GM12891 (cell line): ENCODE data around the gene PTPRN2.

Experiments
- DNase-seq: peaks from one replicate; pipeline ENCODE4 v3.0.0; 2011; ENCODE audit warnings: low spot score; ENCODE audit not compliant: insufficient read length
- FAIRE-seq: peaks from 2 replicates; lab custom pipeline; 2011; peaks lifted over from hg19 to GRCh38; lab: Jason Lieb, UNC
- PAX5 ChIP-seq: IDR thresholded peaks from 2 replicates; pipeline ENCODE4 v1.6.1; 2011; ENCODE audit warnings: low read length, moderate library complexity, mild to moderate bottlenecking; ENCODE audit not compliant: insufficient read depth, severe bottlenecking
- POLR2A ChIP-seq: IDR thresholded peaks from 2 replicates; pipeline ENCODE4 v1.6.1; 2011; ENCODE audit warnings: low read depth, low read length, control low read depth
- POLR2AphosphoS5 ChIP-seq: IDR thresholded peaks from 2 replicates; pipeline ENCODE4 v1.6.1; 2011; ENCODE audit warnings: low read depth, low read length, control low read depth
- POU2F2 ChIP-seq: IDR thresholded peaks from 2 replicates; pipeline ENCODE4 v1.6.1; 2011; ENCODE audit warnings: low read depth, mild to moderate bottlenecking, control low read depth, low read length, moderate library complexity
- SPI1 ChIP-seq: IDR thresholded peaks from 2 replicates; pipeline ENCODE4 v1.6.1; 2011; ENCODE audit warnings: low read depth, low read length, control low read depth
- TAF1 ChIP-seq: IDR thresholded peaks from 2 replicates; pipeline ENCODE4 v1.6.1; 2011; ENCODE audit warnings: low read depth, low read length, control low read depth

The PTPRN2 gene

GRCh38 chr7:158602905-158603772 lies 15.5 kb upstream of the PTPRN2 start:
- TF ChIP-seq PAX5: no peak
- TF ChIP-seq SPI1: peak; percentile 58
- TF ChIP-seq POLR2AphosphoS5: no peak
- FAIRE-seq: no peak
- DNase-seq: no peak

GRCh38 chr7:158602041-158602440 lies 14.4 kb upstream of the PTPRN2 start:
- FAIRE-seq: no peak
- no peak for DNase-seq
- no peak for TF ChIP-seq POLR2A
- no peak for TF ChIP-seq POLR2AphosphoS5
- TF ChIP-seq POU2F2: no peak
- no peak for TF ChIP-seq SPI1
- TF ChIP-seq PAX5: no peak
- no peak for TF ChIP-seq TAF1

GRCh38 chr7:158601090-158601489 lies 13.5 kb upstream of the PTPRN2 start:
- FAIRE-seq: no peak
- no peak for TF ChIP-seq POLR2AphosphoS5
- no peak for TF ChIP-seq PAX5
- TF ChIP-seq TAF1: no peak
- TF ChIP-seq SPI1: no peak
- no peak for TF ChIP-seq POU2F2
- TF ChIP-seq POLR2A: no peak
- DNase-seq: no peak

- DNase-seq: no peak
- FAIRE-seq: no peak
- TF ChIP-seq PAX5 (no peak), POLR2AphosphoS5 (no peak), POLR2A (no peak), SPI1 (no peak), TAF1 (no peak), POU2F2 (no peak)
Observed at GRCh38 chr7:158596745-158597144, 9.1 kb upstream of the PTPRN2 start.

GRCh38 chr7:158596309-158596708 lies 8.7 kb upstream of the PTPRN2 start:
- FAIRE-seq: no peak
- DNase-seq: no peak
- TF ChIP-seq TAF1: no peak
- no peak for TF ChIP-seq POLR2AphosphoS5
- no peak for TF ChIP-seq POU2F2
- TF ChIP-seq POLR2A: no peak
- TF ChIP-seq SPI1: no peak
- no peak for TF ChIP-seq PAX5

GRCh38 chr7:158595068-158595467 lies 7.4 kb upstream of the PTPRN2 start:
- TF ChIP-seq TAF1 (no peak), POU2F2 (no peak), PAX5 (no peak), SPI1 (no peak), POLR2AphosphoS5 (no peak), POLR2A (no peak)
- FAIRE-seq (peak; percentile 100), DNase-seq (no peak)

- DNase-seq (no peak), FAIRE-seq (no peak)
- no peak for TF ChIP-seq POLR2AphosphoS5
- TF ChIP-seq POLR2A: no peak
- TF ChIP-seq SPI1: no peak
- TF ChIP-seq PAX5: no peak
- no peak for TF ChIP-seq POU2F2
- no peak for TF ChIP-seq TAF1
Observed at GRCh38 chr7:158592541-158592940, 4.9 kb upstream of the PTPRN2 start.

- FAIRE-seq (no peak), DNase-seq (no peak)
- TF ChIP-seq SPI1 (no peak), PAX5 (no peak), POLR2A (no peak), POLR2AphosphoS5 (no peak), TAF1 (no peak), POU2F2 (no peak)
Observed at GRCh38 chr7:158591944-158592343, 4.3 kb upstream of the PTPRN2 start.

- DNase-seq: no peak
- TF ChIP-seq SPI1 (no peak), POLR2A (no peak), POLR2AphosphoS5 (no peak), PAX5 (no peak), POU2F2 (no peak), TAF1 (no peak)
- FAIRE-seq: no peak
Observed at GRCh38 chr7:158590181-158590530, 2.5 kb upstream of the PTPRN2 start.

- FAIRE-seq: no peak
- no peak for DNase-seq
- no peak for TF ChIP-seq POLR2AphosphoS5
- TF ChIP-seq PAX5: no peak
- TF ChIP-seq TAF1: no peak
- no peak for TF ChIP-seq SPI1
- TF ChIP-seq POU2F2: no peak
Observed at GRCh38 chr7:158589653-158590052, 2.0 kb upstream of the PTPRN2 start.
